Endothelial cell of umbilical vein (primary cell): ENCODE data around the gene N4BP2. TPM values are rescaled to one million over a fixed set of nuclear protein-coding genes. Genes with fewer than 3 reads are reported as not detected.

ENCODE experiments used
- BruUV-seq: library from RNA; stranded (reverse); fragments of 400-500 nt; replicated peaks from 2 replicates; lab custom pipeline; 2021; lab: Mats Ljungman, UMichigan
- CTCF ChIA-PET: fragments of 300-600, 350-600 bp; sonication (Branson Sonifier 250); formaldehyde crosslinking; loops from one replicate; lab custom pipeline; 2021; ENCODE audit warnings: antibody characterized with exemption, inconsistent platforms; lab: Charles Lee
- POLR2A ChIA-PET: fragments of 300-600, 350-600 bp; sonication (Branson Sonifier 250); formaldehyde crosslinking; loops from one replicate; lab custom pipeline; 2021; ENCODE audit warnings: antibody characterized with exemption, inconsistent platforms; lab: Charles Lee
- DNase-seq: peaks from one replicate; pipeline ENCODE4 v3.0.0-alpha.2; 2011; ENCODE audit warnings: low read depth, low spot score
- FAIRE-seq: peaks from 2 replicates; lab custom pipeline; 2011; peaks lifted over from hg19 to GRCh38; lab: Jason Lieb, UNC
- H2AFZ ChIP-seq: 2 replicates; pipeline ENCODE4 v1.6.0; 2012; ENCODE audit warnings: low read depth, low read length, control low read depth, inconsistent platforms
- H3K27ac ChIP-seq: 2 replicates; pipeline ENCODE4 v1.5.1; 2011; ENCODE audit warnings: low read depth, mild to moderate bottlenecking, control low read depth, low read length, moderate library complexity; ENCODE audit not compliant: insufficient read depth
- H3K27me3 ChIP-seq, 2 experiments: 2 replicates each; pipeline versions ENCODE4 v1.6.0 to v1.6.1; 2011; ENCODE audit warnings: low read length in 2 of 2, mixed read lengths in 1 of 2; ENCODE audit not compliant: control insufficient read depth in 2 of 2, insufficient read depth in 2 of 2
- H3K36me3 ChIP-seq, 2 experiments: 2 replicates in 1 of 2; 3 replicates in 1 of 2; pipeline ENCODE4 v1.5.1; 2011; ENCODE audit warnings: low read length in 2 of 2, mild to moderate bottlenecking in 1 of 2, moderate library complexity in 1 of 2; ENCODE audit not compliant: control insufficient read depth in 2 of 2, insufficient read depth in 2 of 2; ENCODE audit errors: extremely low read depth in 1 of 2
- H3K4me1 ChIP-seq: 3 replicates; pipeline ENCODE4 v1.5.1; 2011; ENCODE audit warnings: mild to moderate bottlenecking, low read length; ENCODE audit not compliant: control insufficient read depth, insufficient read depth; ENCODE audit errors: extremely low read depth
- H3K4me2 ChIP-seq: 2 replicates; pipeline ENCODE4 v1.6.1; 2011; ENCODE audit warnings: low read length, control low read depth, mixed read lengths; ENCODE audit not compliant: insufficient read depth
- H3K4me3 ChIP-seq, 3 experiments: fragments of 200-600 bp in 1 of 3; sonication (generic), shearing (Covaris generic) in 1 of 3; replicated peaks in 1 of 3; 2 replicates each; pipeline ENCODE4 v1.5.1; 2011 to 2016; ENCODE audit warnings: control low read depth in 3 of 3, low read length in 3 of 3, mild to moderate bottlenecking in 2 of 3, inconsistent platforms in 1 of 3, low read depth in 1 of 3, moderate library complexity in 1 of 3; ENCODE audit not compliant: insufficient read depth in 1 of 3
- H3K79me2 ChIP-seq: 2 replicates; pipeline ENCODE4 v1.6.0; 2012; ENCODE audit warnings: low read length, inconsistent platforms; ENCODE audit not compliant: control insufficient read depth, insufficient read depth
- H3K9ac ChIP-seq: replicated peaks from 2 replicates; pipeline ENCODE3; 2011; ENCODE audit warnings: low read length, control low read depth; ENCODE audit not compliant: insufficient read depth; ENCODE audit errors: extremely low read depth
- H3K9me1 ChIP-seq: replicated peaks from 3 replicates; pipeline ENCODE4 v1.6.0; 2011; ENCODE audit warnings: mild to moderate bottlenecking, low read length; ENCODE audit not compliant: control insufficient read depth, insufficient read depth; ENCODE audit errors: extremely low read depth
- H3K9me3 ChIP-seq: replicated peaks from 2 replicates; pipeline ENCODE4 v1.5.1; 2012; ENCODE audit warnings: low read length, inconsistent platforms; ENCODE audit not compliant: control insufficient read depth, insufficient read depth
- H4K20me1 ChIP-seq: replicated peaks from 2 replicates; pipeline ENCODE3; 2011; ENCODE audit warnings: mild to moderate bottlenecking, low read length; ENCODE audit not compliant: control insufficient read depth, insufficient read depth; ENCODE audit errors: extremely low read depth
- CTCF ChIP-seq, 2 donors: IDR thresholded peaks; 1 replicate in 1 of 2; 2 replicates in 1 of 2; pipeline ENCODE4 v1.5.1; 2011; ENCODE audit warnings: low read length in 2 of 2, mild to moderate bottlenecking in 2 of 2, moderate library complexity in 2 of 2, control low read depth in 1 of 2, inconsistent platforms in 1 of 2, low read depth in 1 of 2; ENCODE audit not compliant: insufficient read depth in 1 of 2; ENCODE audit errors: extremely low read depth in 1 of 2
- EZH2 ChIP-seq: IDR thresholded peaks from 2 replicates; pipeline ENCODE4 v1.6.1; 2012; ENCODE audit warnings: borderline replicate concordance, low read depth, mild to moderate bottlenecking, moderate library complexity, low read length, inconsistent platforms; ENCODE audit not compliant: severe bottlenecking
- FOS ChIP-seq: IDR thresholded peaks from 2 replicates; pipeline ENCODE4 v1.6.1; 2011; ENCODE audit warnings: mild to moderate bottlenecking, low read length, moderate library complexity, borderline replicate concordance; ENCODE audit not compliant: insufficient read depth
- GATA2 ChIP-seq: IDR thresholded peaks from 2 replicates; pipeline ENCODE4 v1.7.0; 2011; ENCODE audit warnings: low read depth, mild to moderate bottlenecking, moderate library complexity, mixed read lengths, low read length; ENCODE audit not compliant: insufficient read length, insufficient read depth
- JUN ChIP-seq: IDR thresholded peaks from 2 replicates; pipeline ENCODE4 v1.6.1; 2011; ENCODE audit warnings: borderline replicate concordance, low read depth; ENCODE audit not compliant: insufficient read length, insufficient read depth
- MAX ChIP-seq: IDR thresholded peaks from 2 replicates; pipeline ENCODE4 v1.6.1; 2011; ENCODE audit not compliant: insufficient read depth, insufficient read length
- MYC ChIP-seq: IDR thresholded peaks from one replicate; pipeline ENCODE4 v1.6.1; 2011; ENCODE audit warnings: mild to moderate bottlenecking, low read depth, low read length
- POLR2A ChIP-seq: IDR thresholded peaks from 2 replicates; pipeline ENCODE4 v1.6.1; 2012; ENCODE audit warnings: low read depth, mild to moderate bottlenecking, control low read depth, low read length
- POLR2AphosphoS5 ChIP-seq: IDR thresholded peaks from 2 replicates; pipeline ENCODE4 v1.6.1; 2012; ENCODE audit warnings: low read depth, mild to moderate bottlenecking, control low read depth, low read length, moderate library complexity; ENCODE audit not compliant: insufficient read depth
- dilution Hi-C: fragments of 300-500 bp; cut with MboI; formaldehyde crosslinking; loops from one replicate; pipeline ENCODE4 v1.15.0; 2019; ENCODE audit warnings: low sequenced_read_pairs; ENCODE audit not compliant: extremely low pct_ligation_motif_present
- intact Hi-C: fragments of 100-400 bp; cut with micrococcal nuclease; formaldehyde crosslinking; loops from one replicate; pipeline ENCODE4 v1.10.0; 2022
- polyA plus RNA-seq, 4 experiments: library from polyadenylated mRNA; depleted of rRNA in 3 of 4; stranded (reverse) in 3 of 4; unstranded in 1 of 4; fragments of >200 nt; gene quantifications; 2 replicates each; pipeline versions ENCODE4 v1.2.1 to v1.2.3, GENCODE V29; 2011 to 2012; ENCODE audit warnings: missing spikeins in 1 of 4
- total RNA-seq: library from RNA; stranded (reverse); gene quantifications from 2 replicates; pipeline ENCODE4 v1.2.3, GENCODE V29; 2021

Gene N4BP2
- total and polyA plus RNA-seq, 2 donors (not counting 3 experiments of a cell fraction or from before 2014, with no cell fraction given), result 0.87 to 6.9 TPM

GRCh38 chr4:40118861-40119260 is 62.2 kb downstream of the N4BP2 start:
- H2AFZ ChIP-seq, result no peak overlapping the region
- no peaks in the 10 kb centered on the region for H4K20me1 ChIP-seq
- dilution Hi-C loops (no loop called here), intact Hi-C loops (no loop called here)
- FAIRE-seq (no peak), DNase-seq (no peak)
- TF ChIP-seq JUN (no peak), POLR2AphosphoS5 (no peak), GATA2 (no peak), CTCF (IDR thresholded peaks at IDR 0.05; ENCODE audit: extremely low read depth in 1 of 2, insufficient read depth in 1 of 2, low read depth in 1 of 2, low read length in 2 of 2) (no peak), MAX (no peak), FOS (no peak), POLR2A (no peak), MYC (no peak), EZH2 (no peak)
- no peak overlapping the region for H3K27ac ChIP-seq
- CTCF ChIA-PET, result interaction anchor here (0.6 to 2.1 kb wide), 5 partner anchors 11 to 206 kb away, joined by 3 to 5 read pairs (median 3); no protein-coding TSS in a partner anchor
- H3K27me3 ChIP-seq, result no peaks in the 10 kb centered on the region
- BruUV-seq, result no TSS peak
- H3K9me3 ChIP-seq, result no peaks in the 10 kb centered on the region
- POLR2A ChIA-PET, result no interaction called here
- H3K36me3 ChIP-seq, result no peaks in the 10 kb centered on the region
- peaks cover 21% of the 10 kb centered on the region for H3K4me1 ChIP-seq
- H3K9me1 ChIP-seq, result no peaks in the 10 kb centered on the region
- H3K4me3 ChIP-seq, result no peak overlapping the region
- no peak overlapping the region for H3K4me2 ChIP-seq
- no peak overlapping the region for H3K9ac ChIP-seq
- H3K79me2 ChIP-seq, result no peaks in the 10 kb centered on the region
